ENCODE data around the gene RTL10. TPM values are rescaled to one million over a fixed set of nuclear protein-coding genes. Genes with fewer than 3 reads are reported as not detected.

The RTL10 gene
- total RNA-seq, 1 donor from 2014 or later, result 27.2 TPM

DNA sequence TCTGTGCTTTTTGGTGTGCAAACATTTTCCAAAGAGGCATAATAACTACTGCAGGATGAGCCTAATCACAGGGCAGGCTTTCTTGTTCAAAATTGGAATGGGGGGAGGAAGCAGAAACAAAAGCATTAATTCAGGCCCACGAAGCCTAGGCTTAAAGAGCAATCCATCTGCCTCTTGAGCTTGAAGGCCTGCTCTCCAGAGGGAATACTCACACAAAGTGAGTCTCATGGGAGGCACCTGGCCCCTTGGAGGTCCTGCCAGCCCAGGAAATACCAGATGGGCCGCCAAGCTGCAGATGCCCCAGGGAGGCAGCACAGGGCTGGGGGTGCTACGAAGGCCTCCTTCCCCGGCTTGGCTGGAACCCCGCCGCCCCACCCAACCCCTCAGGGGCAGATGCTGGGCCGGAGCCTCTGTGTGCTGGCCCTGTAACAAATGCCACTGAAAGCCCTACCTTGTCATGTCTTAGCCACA is 47.6 kb upstream of the RTL10 start:
- peaks cover 5% of the 10 kb centered on the region for H3K4me1 Mint-ChIP-seq (ENCODE audit: low read depth)

DNA sequence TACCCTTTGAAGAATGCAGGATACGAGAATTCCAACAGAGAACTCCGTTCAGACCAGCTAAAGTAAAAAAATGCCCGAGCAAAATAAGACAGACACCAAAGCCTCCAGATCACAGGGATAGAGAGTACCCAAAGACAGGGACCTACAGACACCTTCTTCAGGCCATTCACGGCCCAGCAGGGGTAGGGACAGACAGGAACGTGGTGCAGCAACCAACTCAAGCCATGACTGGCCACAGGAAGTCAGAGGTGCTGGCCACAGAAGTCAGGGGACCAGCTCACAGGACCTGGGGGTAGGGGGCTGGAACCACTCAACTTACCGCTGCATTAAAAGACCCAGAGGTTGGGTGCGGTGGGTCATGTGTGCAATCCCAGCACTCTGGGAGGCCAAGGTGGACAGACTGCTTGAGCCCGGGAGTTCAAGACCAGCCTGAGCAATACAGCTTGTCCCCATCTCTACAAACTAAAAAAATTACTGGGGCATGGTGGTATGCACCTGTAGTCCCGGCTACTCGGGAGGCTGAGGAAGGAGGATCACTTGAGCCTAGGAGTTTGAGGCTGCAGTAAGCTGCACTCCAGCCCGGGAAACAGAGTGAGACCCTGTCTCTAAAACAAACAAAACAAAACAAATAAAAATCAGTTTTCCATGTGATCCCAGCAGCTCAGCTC is 47.0 kb upstream of the RTL10 start:
- no peaks in the 10 kb centered on the region for H3K9me3 Mint-ChIP-seq (ENCODE audit: low read depth)
- peaks cover 5% of the 10 kb centered on the region for H3K4me1 Mint-ChIP-seq (ENCODE audit: low read depth)
- peaks cover 1% of the 10 kb centered on the region for H3K36me3 Mint-ChIP-seq (ENCODE audit: insufficient read depth)
- H3K27ac Mint-ChIP-seq, result no peak overlapping the region
- TF ChIP-seq, protein P1, sequence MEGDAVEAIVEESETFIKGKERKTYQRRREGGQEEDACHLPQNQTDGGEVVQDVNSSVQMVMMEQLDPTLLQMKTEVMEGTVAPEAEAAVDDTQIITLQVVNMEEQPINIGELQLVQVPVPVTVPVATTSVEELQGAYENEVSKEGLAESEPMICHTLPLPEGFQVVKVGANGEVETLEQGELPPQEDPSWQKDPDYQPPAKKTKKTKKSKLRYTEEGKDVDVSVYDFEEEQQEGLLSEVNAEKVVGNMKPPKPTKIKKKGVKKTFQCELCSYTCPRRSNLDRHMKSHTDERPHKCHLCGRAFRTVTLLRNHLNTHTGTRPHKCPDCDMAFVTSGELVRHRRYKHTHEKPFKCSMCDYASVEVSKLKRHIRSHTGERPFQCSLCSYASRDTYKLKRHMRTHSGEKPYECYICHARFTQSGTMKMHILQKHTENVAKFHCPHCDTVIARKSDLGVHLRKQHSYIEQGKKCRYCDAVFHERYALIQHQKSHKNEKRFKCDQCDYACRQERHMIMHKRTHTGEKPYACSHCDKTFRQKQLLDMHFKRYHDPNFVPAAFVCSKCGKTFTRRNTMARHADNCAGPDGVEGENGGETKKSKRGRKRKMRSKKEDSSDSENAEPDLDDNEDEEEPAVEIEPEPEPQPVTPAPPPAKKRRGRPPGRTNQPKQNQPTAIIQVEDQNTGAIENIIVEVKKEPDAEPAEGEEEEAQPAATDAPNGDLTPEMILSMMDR (IDR thresholded peaks at IDR 0.05; ENCODE audit: unreplicated experiment), result no peak
- DNase-seq (ENCODE audit: low spot score, unreplicated experiment), result no peak
- peaks cover 4% of the 10 kb centered on the region for H3K27me3 Mint-ChIP-seq
- H3K4me3 Mint-ChIP-seq (ENCODE audit: low read depth), result no peak overlapping the region

More for the DNA sequence above, 47.6 kb upstream of the RTL10 start:
- Mint-ChIP-seq H3K27me3 (peaks cover 4% of the 10 kb centered on the region), H3K4me3 (ENCODE audit: low read depth) (no peak overlapping the region), H3K36me3 (ENCODE audit: insufficient read depth) (peaks cover 1% of the 10 kb centered on the region), H3K27ac (no peak overlapping the region), H3K9me3 (ENCODE audit: low read depth) (no peaks in the 10 kb centered on the region)
- TF ChIP-seq, protein P1 (IDR thresholded peaks at IDR 0.05; ENCODE audit: unreplicated experiment), result no peak
- no peak for DNase-seq (ENCODE audit: low spot score, unreplicated experiment)

DNA sequence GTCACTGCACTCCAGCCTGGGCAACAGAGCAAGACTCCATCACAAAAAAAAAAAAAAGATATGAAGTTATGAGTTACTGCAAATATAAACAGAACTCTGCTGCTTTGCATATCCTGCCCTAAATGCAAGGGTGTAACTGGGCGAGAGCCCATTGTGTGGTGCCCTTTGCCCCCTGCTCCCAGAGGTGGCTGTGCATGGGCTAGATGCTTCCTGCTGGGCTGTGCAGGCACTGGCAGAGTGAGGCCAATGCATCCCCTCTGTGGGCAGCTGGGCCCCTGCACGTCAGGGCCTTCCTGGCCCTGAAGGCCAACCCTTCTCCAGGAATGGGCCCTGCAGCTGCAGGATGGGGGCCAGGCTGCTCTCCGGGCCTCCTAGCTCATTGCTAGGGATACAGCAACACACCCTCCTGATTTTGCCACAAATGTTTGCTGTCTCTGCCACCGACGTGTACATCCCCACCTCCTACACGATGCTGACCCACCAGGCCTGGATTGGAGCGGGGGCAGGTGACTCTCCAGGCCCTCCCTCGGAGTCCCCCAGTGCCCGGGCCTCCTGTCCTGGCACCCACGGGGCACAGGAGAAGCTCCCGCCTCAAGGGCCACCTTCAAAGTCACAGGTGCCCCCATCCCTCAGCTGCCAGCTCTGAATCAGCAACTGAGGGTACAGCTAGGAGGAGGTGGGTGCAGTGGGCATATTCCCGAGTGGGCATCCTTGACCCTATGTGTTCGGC is 46.2 kb upstream of the RTL10 start:
- peaks cover 2% of the 10 kb centered on the region for H3K27me3 Mint-ChIP-seq
- H3K4me1 Mint-ChIP-seq (ENCODE audit: low read depth), result peaks cover 5% of the 10 kb centered on the region
- no peak overlapping the region for H3K27ac Mint-ChIP-seq
- no peaks in the 10 kb centered on the region for H3K9me3 Mint-ChIP-seq (ENCODE audit: low read depth)
- DNase-seq (ENCODE audit: low spot score, unreplicated experiment), result no peak
- H3K36me3 Mint-ChIP-seq (ENCODE audit: insufficient read depth), result no peaks in the 10 kb centered on the region
- H3K4me3 Mint-ChIP-seq (ENCODE audit: low read depth), result no peak overlapping the region
- TF ChIP-seq, protein P1 (IDR thresholded peaks at IDR 0.05; ENCODE audit: unreplicated experiment), result no peak

DNA sequence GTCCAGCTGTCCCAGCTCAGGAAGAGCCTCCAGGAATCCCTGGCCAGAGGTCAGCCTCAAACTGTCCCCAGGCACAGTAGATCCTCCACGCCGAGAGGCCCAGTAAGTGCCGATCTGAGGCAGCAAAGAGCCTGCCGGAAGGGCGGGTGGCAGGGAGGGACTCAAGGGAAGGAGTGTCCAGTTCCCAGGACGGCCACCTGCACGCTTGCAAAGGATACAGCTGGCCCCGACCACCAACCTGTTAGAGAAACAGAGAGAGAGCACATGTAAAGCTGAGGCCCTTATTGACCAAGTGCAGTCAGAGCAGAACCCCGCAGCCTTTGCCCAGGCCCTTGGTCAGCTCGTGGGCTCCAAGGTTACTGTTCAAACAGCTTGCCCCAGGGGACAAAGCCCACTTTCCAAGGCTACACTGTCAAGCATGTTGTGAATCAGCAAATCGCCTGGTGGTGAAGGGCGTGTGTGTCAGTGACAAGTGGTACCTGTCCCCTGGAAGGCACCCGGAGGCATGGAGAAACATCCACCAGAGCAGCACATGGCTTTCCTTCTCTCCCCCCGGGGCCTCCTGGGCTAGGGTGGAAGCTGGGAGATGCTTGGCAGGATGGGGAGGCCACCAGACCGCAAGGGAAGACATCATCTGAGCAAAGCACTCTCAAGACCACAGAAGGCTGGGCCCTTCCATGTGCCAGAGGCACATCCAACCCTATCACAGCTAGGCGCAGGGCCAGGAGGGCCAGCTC is 44.3 kb upstream of the RTL10 start:
- Mint-ChIP-seq H3K9me3 (ENCODE audit: low read depth) (no peaks in the 10 kb centered on the region), H3K27ac (no peak overlapping the region)

More for the DNA sequence above, 44.3 kb upstream of the RTL10 start:
- TF ChIP-seq, protein P1 (IDR thresholded peaks at IDR 0.05; ENCODE audit: unreplicated experiment), result no peak
- no peak for DNase-seq (ENCODE audit: low spot score, unreplicated experiment)
- peaks cover 5% of the 10 kb centered on the region for H3K4me1 Mint-ChIP-seq (ENCODE audit: low read depth)
- H3K27me3 Mint-ChIP-seq, result peaks cover under 1% of the 10 kb centered on the region
- H3K4me3 Mint-ChIP-seq (ENCODE audit: low read depth), result no peak overlapping the region
- peaks cover 1% of the 10 kb centered on the region for H3K36me3 Mint-ChIP-seq (ENCODE audit: insufficient read depth)
